ENCODE results near the gene KRTAP9-7.

The KRTAP9-7 gene

DNA sequence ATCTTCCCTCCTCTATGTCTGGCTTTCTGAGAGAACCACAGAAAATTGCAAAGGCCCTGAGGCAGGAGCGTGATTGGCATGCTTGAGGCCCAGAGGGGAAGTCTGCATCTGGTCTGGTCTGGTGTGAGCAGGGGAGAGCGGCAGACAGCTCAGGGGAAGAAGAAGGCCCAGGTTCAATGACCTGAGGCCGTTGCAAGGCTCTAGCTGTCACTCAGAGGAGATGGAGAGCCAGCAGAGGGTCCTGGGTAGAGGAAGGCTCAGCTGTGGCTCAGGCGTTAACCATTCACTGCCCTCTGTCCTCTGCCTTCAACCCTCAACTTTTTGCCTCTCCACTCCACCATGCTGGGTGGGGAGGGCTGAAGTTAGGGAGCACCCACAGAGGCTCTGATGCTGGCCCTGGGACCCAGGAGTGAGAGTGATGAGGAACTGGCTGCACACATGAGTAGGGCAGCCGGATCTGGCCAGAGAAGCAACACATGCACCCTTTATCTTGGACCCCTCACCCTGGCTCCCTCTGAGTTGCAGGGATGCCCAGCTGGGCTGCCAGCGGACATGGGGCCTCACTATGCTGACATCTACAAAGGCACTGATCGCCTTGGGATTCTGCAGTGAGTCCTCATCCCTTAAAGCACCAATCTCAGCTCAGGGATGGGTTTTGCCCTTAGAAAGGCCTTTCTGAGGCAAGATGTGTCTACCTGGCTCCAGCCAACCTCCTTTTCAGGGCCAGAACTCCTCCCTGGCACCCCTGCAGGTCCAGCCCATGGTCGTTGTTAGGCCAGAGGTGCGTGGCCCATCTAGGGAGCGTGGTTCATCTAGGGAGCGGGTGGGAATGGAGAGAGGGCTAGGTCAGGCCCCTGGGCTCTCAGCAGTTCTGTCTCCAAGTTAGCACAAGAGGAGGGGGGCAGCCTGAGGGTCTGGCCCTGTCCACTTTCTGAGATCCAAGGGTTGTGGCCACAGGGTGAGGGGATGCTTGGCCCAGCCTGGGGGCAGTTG lies 47.7 kb downstream of the KRTAP9-7 start:
- H3K27ac ChIP-seq (ENCODE audit: low read depth, low read length) = no peak overlapping the region
- no peaks in the 10 kb centered on the region for H3K4me1 ChIP-seq (ENCODE audit: control insufficient read depth, insufficient read depth, low read length)
- H3K4me3 ChIP-seq (ENCODE audit: low read depth, low read length) = no peak overlapping the region
- H3K9me3 ChIP-seq (ENCODE audit: control insufficient read depth, insufficient read depth, low read depth, low read length) = peaks cover 7% of the 10 kb centered on the region; the same call in 1 of the 2 replicates
- no peaks in the 10 kb centered on the region for H3K36me3 ChIP-seq (ENCODE audit: control insufficient read depth, insufficient read depth, low read length)
- no peak overlapping the region for H3K9ac ChIP-seq (ENCODE audit: low read length)
- H3K27me3 ChIP-seq (ENCODE audit: control insufficient read depth, insufficient read depth, low read length) = no peaks in the 10 kb centered on the region

- Histone ChIP-seq H3K9me3 (ENCODE audit: control insufficient read depth, insufficient read depth, low read depth, low read length) (0 out of 2 replicates have a peak, but pooled peaks cover 3% of the 10 kb centered on the region), H3K36me3 (ENCODE audit: control insufficient read depth, insufficient read depth, low read length) (no peaks in the 10 kb centered on the region), H3K4me1 (ENCODE audit: control insufficient read depth, insufficient read depth, low read length) (no peaks in the 10 kb centered on the region), H3K4me3 (ENCODE audit: low read depth, low read length) (no peak overlapping the region), H3K27ac (ENCODE audit: low read depth, low read length) (no peak overlapping the region), H3K9ac (ENCODE audit: low read length) (no peak overlapping the region), H3K27me3 (ENCODE audit: control insufficient read depth, insufficient read depth, low read length) (no peaks in the 10 kb centered on the region)
Observed at GRCh38 chr17:41324180-41325075, 48.9 kb downstream of the KRTAP9-7 start.

- Histone ChIP-seq H3K27me3 (ENCODE audit: control insufficient read depth, insufficient read depth, low read length) (no peaks in the 10 kb centered on the region), H3K27ac (ENCODE audit: low read depth, low read length) (no peak overlapping the region), H3K9ac (ENCODE audit: low read length) (no peak overlapping the region), H3K36me3 (ENCODE audit: control insufficient read depth, insufficient read depth, low read length) (no peaks in the 10 kb centered on the region), H3K4me3 (ENCODE audit: low read depth, low read length) (no peak overlapping the region), H3K4me1 (ENCODE audit: control insufficient read depth, insufficient read depth, low read length) (no peaks in the 10 kb centered on the region), H3K9me3 (ENCODE audit: control insufficient read depth, insufficient read depth, low read depth, low read length) (0 out of 2 replicates have a peak, but pooled peaks cover 3% of the 10 kb centered on the region)
Observed at GRCh38 chr17:41325126-41325525, 49.6 kb downstream of the KRTAP9-7 start.

DNA sequence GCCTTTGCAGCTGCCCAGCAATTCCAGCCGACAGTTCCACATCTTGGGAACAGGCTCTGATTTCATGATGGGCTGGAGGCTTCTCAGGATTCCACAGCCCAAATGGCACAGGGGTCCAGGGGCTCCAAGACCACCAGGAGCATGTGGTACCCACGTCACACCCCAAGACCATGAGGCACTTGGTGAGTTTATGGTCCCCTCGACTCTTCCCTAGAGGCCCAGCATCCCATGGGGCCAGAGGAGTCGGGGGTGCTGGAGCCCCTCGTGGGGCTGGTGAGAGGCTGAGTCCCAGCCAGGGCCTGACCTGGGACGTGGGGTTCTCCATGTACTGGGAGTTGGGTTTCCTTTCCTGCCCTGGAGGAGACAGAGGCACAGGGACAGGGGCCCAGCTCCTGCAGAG lies 50.1 kb downstream of the KRTAP9-7 start:
- H3K4me1 ChIP-seq (ENCODE audit: control insufficient read depth, insufficient read depth, low read length) = no peaks in the 10 kb centered on the region
- no peak overlapping the region for H3K9ac ChIP-seq (ENCODE audit: low read length)
- no peaks in the 10 kb centered on the region for H3K27me3 ChIP-seq (ENCODE audit: control insufficient read depth, insufficient read depth, low read length)
- H3K36me3 ChIP-seq (ENCODE audit: control insufficient read depth, insufficient read depth, low read length) = no peaks in the 10 kb centered on the region
- H3K9me3 ChIP-seq (ENCODE audit: control insufficient read depth, insufficient read depth, low read depth, low read length) = 0 out of 2 replicates have a peak, but pooled peaks cover 1% of the 10 kb centered on the region
- no peak overlapping the region for H3K27ac ChIP-seq (ENCODE audit: low read depth, low read length)
- H3K4me3 ChIP-seq (ENCODE audit: low read depth, low read length) = no peak overlapping the region

Data from HUES6 (cell line).